CD4-positive, alpha-beta T cell treated with Interferon gamma for 1 hour (primary cell): ENCODE measurements around the gene LCE1E.

ENCODE experiments used
- DNase-seq: peaks from one replicate; pipeline ENCODE4 v3.0.0-alpha.2; 2020

Gene LCE1E

GRCh38 chr1:152786077-152786476 lies at the start of gene LCE1E:
TSS of gene LCE1E (plus strand) at chr1:152786257. CDS start at chr1:152787300, 1,043 bp downstream.
- DNase-seq, result no peak

- DNase-seq, result no peak
These were observed 48.1 kb upstream of the LCE1E start for GRCh38 chr1:152737997-152738396.

- no peak for DNase-seq
These were observed 46.2 kb upstream of the LCE1E start for GRCh38 chr1:152739841-152740240.

GRCh38 chr1:152741656-152742055 lies 44.4 kb upstream of the LCE1E start:
- no peak for DNase-seq

GRCh38 chr1:152743371-152744145 lies 42.5 kb upstream of the LCE1E start:
- DNase-seq, result no peak

GRCh38 chr1:152745289-152745704 lies 40.8 kb upstream of the LCE1E start:
- no peak for DNase-seq

GRCh38 chr1:152745765-152746444 lies 40.2 kb upstream of the LCE1E start:
- DNase-seq, result no peak

GRCh38 chr1:152747831-152748230 lies 38.2 kb upstream of the LCE1E start:
- no peak for DNase-seq

- DNase-seq, result no peak
These were observed 33.8 kb upstream of the LCE1E start for GRCh38 chr1:152752225-152752624.

- no peak for DNase-seq
These were observed 32.5 kb upstream of the LCE1E start for GRCh38 chr1:152753586-152753985.

GRCh38 chr1:152756872-152757271 lies 29.2 kb upstream of the LCE1E start:
- no peak for DNase-seq

GRCh38 chr1:152757747-152758146 lies 28.3 kb upstream of the LCE1E start, which contains the start of gene KPRP:
TSS of gene KPRP (plus strand) at chr1:152758025. CDS start at chr1:152759589, 1,564 bp downstream.
- no peak for DNase-seq

- no peak for DNase-seq
These were observed 27.4 kb upstream of the LCE1E start for GRCh38 chr1:152758636-152759035.

- DNase-seq, result no peak
These were observed 26.4 kb upstream of the LCE1E start for GRCh38 chr1:152759453-152760173.

- DNase-seq, result no peak
These were observed 25.4 kb upstream of the LCE1E start for GRCh38 chr1:152760551-152761190.

GRCh38 chr1:152761609-152762213 lies 24.3 kb upstream of the LCE1E start:
- DNase-seq, result no peak

- no peak for DNase-seq
These were observed 17.1 kb upstream of the LCE1E start for GRCh38 chr1:152768847-152769533.

- DNase-seq, result no peak
These were observed 15.6 kb upstream of the LCE1E start for GRCh38 chr1:152770411-152770810.

GRCh38 chr1:152774875-152775274 lies 11.2 kb upstream of the LCE1E start, which contains the start of gene LCE1F:
TSS of gene LCE1F (plus strand) at chr1:152775140. CDS start at chr1:152776372, 1,232 bp downstream.
- DNase-seq, result no peak

GRCh38 chr1:152776361-152776760 lies 9.7 kb upstream of the LCE1E start:
- DNase-seq, result no peak

GRCh38 chr1:152777510-152778137 lies 8.4 kb upstream of the LCE1E start:
- DNase-seq, result no peak
